ENCODE results near the gene ZMYM4.

ZMYM4 gene

GRCh38 chr1:35426097-35426586, 157.6 kb downstream of the ZMYM4 start:
- no peak for DNase-seq

- DNase-seq = no peak
Observed at GRCh38 chr1:35428360-35428759, 159.9 kb downstream of the ZMYM4 start.

- DNase-seq = no peak
Observed at GRCh38 chr1:35430762-35431161, 162.3 kb downstream of the ZMYM4 start.

GRCh38 chr1:35431173-35431599, 162.7 kb downstream of the ZMYM4 start:
- no peak for DNase-seq

- no peak for DNase-seq
Observed at GRCh38 chr1:35432231-35432630, 163.7 kb downstream of the ZMYM4 start.

GRCh38 chr1:35433714-35434113, 165.2 kb downstream of the ZMYM4 start:
- DNase-seq = no peak

- no peak for DNase-seq
Observed at GRCh38 chr1:35434703-35435102, 166.2 kb downstream of the ZMYM4 start.

- no peak for DNase-seq
Observed at GRCh38 chr1:35436078-35436477, 167.6 kb downstream of the ZMYM4 start.

GRCh38 chr1:35437200-35437599, 168.7 kb downstream of the ZMYM4 start:
- DNase-seq = no peak

GRCh38 chr1:35439626-35440025, 171.1 kb downstream of the ZMYM4 start:
- no peak for DNase-seq

- DNase-seq = no peak
Observed at GRCh38 chr1:35441926-35442579, 173.5 kb downstream of the ZMYM4 start.

GRCh38 chr1:35442734-35443133, 174.2 kb downstream of the ZMYM4 start:
- no peak for DNase-seq

- no peak for DNase-seq
Observed at GRCh38 chr1:35443768-35444518, 175.4 kb downstream of the ZMYM4 start.

GRCh38 chr1:35444519-35444774, 175.9 kb downstream of the ZMYM4 start:
- DNase-seq = no peak

- DNase-seq = no peak
Observed at GRCh38 chr1:35447278-35447677, 178.8 kb downstream of the ZMYM4 start.

- no peak for DNase-seq
Observed at GRCh38 chr1:35448344-35448801, 179.9 kb downstream of the ZMYM4 start.

GRCh38 chr1:35449334-35450008, 181.0 kb downstream of the ZMYM4 start:
- DNase-seq = no peak

GRCh38 chr1:35451125-35451528, 182.6 kb downstream of the ZMYM4 start:
- DNase-seq = peak in 1 of 2 experiments; percentile 35

GRCh38 chr1:35452106-35452774, 183.7 kb downstream of the ZMYM4 start:
- no peak for DNase-seq

GRCh38 chr1:35453031-35453430, 184.5 kb downstream of the ZMYM4 start:
- DNase-seq = no peak

GRCh38 chr1:35454176-35454575, 185.7 kb downstream of the ZMYM4 start:
- no peak for DNase-seq

GRCh38 chr1:35454616-35455015, 186.1 kb downstream of the ZMYM4 start:
- DNase-seq = no peak

- DNase-seq = no peak
Observed at GRCh38 chr1:35460796-35461195, 192.3 kb downstream of the ZMYM4 start.

All from SW 1271 (cell line).